A673 (cell line): ENCODE measurements around the gene FAM200C.

ENCODE experiments used
- CTCF ChIP-seq: fragments of 300-800, 200-600 bp; sonication (generic); conservative IDR thresholded peaks from 2 replicates; pipeline ENCODE4 v1.5.1; 2017; ENCODE audit warnings: low read depth, mild to moderate bottlenecking, antibody characterized with exemption, low read length, moderate library complexity, mixed read lengths
- EZH2 ChIP-seq: fragments of 200-600 bp; sonication (generic); IDR thresholded peaks from 2 replicates; pipeline ENCODE4 v1.6.1; 2017; ENCODE audit warnings: borderline replicate concordance, low read depth, mild to moderate bottlenecking, mixed read lengths, antibody characterized with exemption, low read length; ENCODE audit not compliant: poor library complexity, severe bottlenecking

DNA sequence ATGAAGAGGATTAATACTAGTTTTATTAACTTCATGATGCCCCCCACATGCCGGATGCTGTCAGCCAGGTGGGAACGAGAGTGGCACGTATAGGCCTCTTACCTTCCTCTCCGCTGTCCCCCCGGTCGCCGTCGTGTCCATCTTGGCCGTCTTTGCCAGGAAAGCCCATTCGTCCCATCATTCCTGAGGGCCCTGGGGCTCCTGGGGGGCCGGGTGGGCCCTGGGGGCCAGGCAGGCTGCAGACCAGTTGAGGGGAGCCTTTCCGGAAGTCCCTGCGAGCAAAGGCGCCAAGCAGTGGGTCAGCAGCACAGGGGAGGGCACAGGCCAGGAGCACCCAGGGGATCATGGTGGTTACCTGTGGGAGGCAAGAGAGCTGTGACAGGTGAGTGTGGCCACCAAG, 45.2 kb downstream of the FAM200C start:
- TF ChIP-seq CTCF (no peak), EZH2 (no peak)
